ENCODE measurements around the gene MALAT1. TPM values are rescaled to one million over a fixed set of nuclear protein-coding genes. Genes with fewer than 3 reads are reported as not detected.

The MALAT1 gene
- total and polyA plus RNA-seq, 2 of the 13 experiments (the other 11 are each of a cell fraction or from before 2014, with no cell fraction given): 143 to 1,237 TPM

GRCh38 chr11:65479184-65480145 is 19.4 kb upstream of the MALAT1 start (continued):
- TF ChIP-seq IKZF5 (CRISPR knock-in tag; IDR thresholded peaks at IDR 0.05): peak; percentile 64; the same call in 1 of the 2 replicates
- TF ChIP-seq ZNF557 (CRISPR knock-in tag; IDR thresholded peaks at IDR 0.05): no peak
- TF ChIP-seq ZNF441 (CRISPR knock-in tag; IDR thresholded peaks at IDR 0.05; ENCODE audit: borderline replicate concordance): no peak
- TF ChIP-seq THYN1 (CRISPR knock-in tag; IDR thresholded peaks at IDR 0.05; ENCODE audit: borderline replicate concordance, low read depth): no peak
- TF ChIP-seq XRCC5 (optimal IDR thresholded peaks at IDR 0.05; ENCODE audit: low read length): peak; percentile 83
- TF ChIP-seq NFYC (CRISPR knock-in tag; IDR thresholded peaks at IDR 0.05): no peak
- TF ChIP-seq NRL (CRISPR knock-in tag; IDR thresholded peaks at IDR 0.05; ENCODE audit: borderline replicate concordance): 0 out of 2 replicates have a peak, but pooled peaks have one; percentile 54
- TF ChIP-seq ZNF850 (CRISPR knock-in tag; conservative IDR thresholded peaks at IDR 0.05): no peak
- peak; percentile 41 for TF ChIP-seq HDAC2 (CRISPR knock-in tag; IDR thresholded peaks at IDR 0.05)
- TF ChIP-seq HDAC1 (CRISPR knock-in tag; IDR thresholded peaks at IDR 0.05): no peak
- no peak for TF ChIP-seq FOXA1 (IDR thresholded peaks at IDR 0.05)
- TF ChIP-seq FOXA1 (CRISPR knock-in tag; IDR thresholded peaks at IDR 0.05): peak; percentile 26; the same call in 1 of the 2 replicates
- TF ChIP-seq ZNF740 (CRISPR knock-in tag; IDR thresholded peaks at IDR 0.05): peak; percentile 75
- no peak for TF ChIP-seq ZNF816 (CRISPR knock-in tag; IDR thresholded peaks at IDR 0.05; ENCODE audit: borderline replicate concordance)
- TF ChIP-seq MXD1 (CRISPR knock-in tag; IDR thresholded peaks at IDR 0.05): no peak
- no peak for TF ChIP-seq DDIT3 (CRISPR knock-in tag; IDR thresholded peaks at IDR 0.05)
- TF ChIP-seq ATF4 (CRISPR knock-in tag; IDR thresholded peaks at IDR 0.05): no peak
- TF ChIP-seq POLR2G (IDR thresholded peaks at IDR 0.05; ENCODE audit: low read depth, low read length): 0 out of 2 replicates have a peak, but pooled peaks have one; percentile 31
- TF ChIP-seq ZNF644 (CRISPR knock-in tag; IDR thresholded peaks at IDR 0.05; ENCODE audit: low read depth): no peak
- TF ChIP-seq ZNF33B (CRISPR knock-in tag; IDR thresholded peaks at IDR 0.05): no peak
- no peak for TF ChIP-seq RERE (CRISPR knock-in tag; IDR thresholded peaks at IDR 0.05; ENCODE audit: low read depth)

Measured in HepG2 (cell line).